Uterus (tissue), 4 donors: Measurements from ENCODE around the gene S100A16. TPM values are rescaled to one million over a fixed set of nuclear protein-coding genes. Genes with fewer than 3 reads are reported as not detected.

ENCODE experiments used
- DNase-seq, 2 donors: peaks; one replicate each; pipeline ENCODE4 v3.0.0-alpha.2; 2019 to 2020
- H3K27ac ChIP-seq, 2 donors: fragments of 200-600 bp; sonication (generic); 1 replicate in 1 of 2; 2 replicates in 1 of 2; pipeline ENCODE4 v1.5.1; 2016 to 2018
- H3K27me3 ChIP-seq, 2 donors: fragments of 200-600 bp; sonication (generic); one replicate each; pipeline ENCODE4 v1.5.1; 2018 to 2019; ENCODE audit warnings: control low read depth in 1 of 2
- H3K36me3 ChIP-seq, 2 donors: fragments of 200-600 bp; sonication (generic); one replicate each; pipeline ENCODE4 v1.5.1; 2019; ENCODE audit warnings: control low read depth in 1 of 2
- H3K4me1 ChIP-seq, 2 donors: fragments of 200-600 bp; sonication (generic); one replicate each; pipeline ENCODE4 v1.5.1; 2018 to 2019; ENCODE audit warnings: control low read depth in 1 of 2
- H3K4me3 ChIP-seq, 2 donors: fragments of 200-600 bp; sonication (generic); 1 replicate in 1 of 2; 2 replicates in 1 of 2; pipeline ENCODE4 v1.5.1; 2018 to 2019; ENCODE audit warnings: mild to moderate bottlenecking in 1 of 2
- H3K9me3 ChIP-seq, 2 donors: fragments of 200-600 bp; sonication (generic); one replicate each; pipeline ENCODE4 v1.5.1; 2019; ENCODE audit warnings: control low read depth in 1 of 2
- POLR2A ChIP-seq, 2 donors: fragments of 450-650 bp; IDR thresholded peaks; one replicate each; pipeline ENCODE4 v1.6.1; 2016; ENCODE audit warnings: antibody characterized with exemption in 2 of 2, mild to moderate bottlenecking in 1 of 2, moderate library complexity in 1 of 2
- intact Hi-C: fragments of 100-400 bp; cut with DNase I; formaldehyde crosslinking; loops from one replicate; pipeline ENCODE4 v1.15.1; 2023; ENCODE audit warnings: low total_unique reads
- total RNA-seq, 4 donors: library from RNA; depleted of rRNA in 3 of 4; stranded (reverse); fragments of >200 nt in 3 of 4; gene quantifications; one replicate each; pipeline versions ENCODE4 v1.1.0 to v1.2.4, GENCODE V29; 2014 to 2023
- TF ChIP-seq, protein P1 (sequence below), 4 experiments: fragments of 200-600 bp in 2 of 4; fragments of 450-650 bp in 2 of 4; sonication (generic) in 2 of 4; IDR thresholded peaks; one replicate each; pipeline ENCODE4 v1.5.1; 2016 to 2019; ENCODE audit warnings: antibody characterized with exemption in 4 of 4, mild to moderate bottlenecking in 2 of 4, moderate library complexity in 1 of 4
- donor health status: DM: yes; HTN: yes; CAD: no.

Gene S100A16
- total RNA-seq, 4 donors from 2014 or later: 57.4 to 122 (median 72.1) TPM

DNA sequence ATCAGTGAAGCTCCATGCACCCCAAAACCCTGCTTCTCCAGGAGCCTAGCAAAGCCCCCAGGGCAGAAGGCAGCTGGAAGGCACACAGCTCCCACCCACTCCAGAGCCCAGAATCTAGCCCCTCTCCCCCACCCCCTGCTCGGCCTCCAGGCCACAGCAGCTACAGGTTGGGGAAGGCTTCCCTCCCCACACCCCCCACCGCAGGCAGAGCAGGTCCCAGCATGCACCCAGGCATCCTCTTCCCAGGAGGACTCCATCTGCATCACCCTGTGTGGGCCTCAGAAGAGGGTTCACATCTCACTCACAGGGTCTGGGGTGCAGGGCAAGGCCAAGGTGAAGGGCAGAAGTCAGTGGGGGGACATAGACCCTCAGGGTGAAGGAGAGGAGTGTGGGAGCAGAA is 2.5 kb upstream of the S100A16 start:
- Histone ChIP-seq H3K27ac (no peak overlapping the region), H3K4me1 (peaks cover 1 to 5% of the 10 kb centered on the region in 2 donors), H3K9me3 (no peaks in the 10 kb centered on the region), H3K4me3 (no peak overlapping the region), H3K27me3 (no peaks in the 10 kb centered on the region), H3K36me3 (no peaks in the 10 kb centered on the region)
- no peak for DNase-seq
- TF ChIP-seq POLR2A (IDR thresholded peaks at IDR 0.05): no peak
- TF ChIP-seq, protein P1, sequence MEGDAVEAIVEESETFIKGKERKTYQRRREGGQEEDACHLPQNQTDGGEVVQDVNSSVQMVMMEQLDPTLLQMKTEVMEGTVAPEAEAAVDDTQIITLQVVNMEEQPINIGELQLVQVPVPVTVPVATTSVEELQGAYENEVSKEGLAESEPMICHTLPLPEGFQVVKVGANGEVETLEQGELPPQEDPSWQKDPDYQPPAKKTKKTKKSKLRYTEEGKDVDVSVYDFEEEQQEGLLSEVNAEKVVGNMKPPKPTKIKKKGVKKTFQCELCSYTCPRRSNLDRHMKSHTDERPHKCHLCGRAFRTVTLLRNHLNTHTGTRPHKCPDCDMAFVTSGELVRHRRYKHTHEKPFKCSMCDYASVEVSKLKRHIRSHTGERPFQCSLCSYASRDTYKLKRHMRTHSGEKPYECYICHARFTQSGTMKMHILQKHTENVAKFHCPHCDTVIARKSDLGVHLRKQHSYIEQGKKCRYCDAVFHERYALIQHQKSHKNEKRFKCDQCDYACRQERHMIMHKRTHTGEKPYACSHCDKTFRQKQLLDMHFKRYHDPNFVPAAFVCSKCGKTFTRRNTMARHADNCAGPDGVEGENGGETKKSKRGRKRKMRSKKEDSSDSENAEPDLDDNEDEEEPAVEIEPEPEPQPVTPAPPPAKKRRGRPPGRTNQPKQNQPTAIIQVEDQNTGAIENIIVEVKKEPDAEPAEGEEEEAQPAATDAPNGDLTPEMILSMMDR (IDR thresholded peaks at IDR 0.05): no peak
- intact Hi-C loops: no loop called here

DNA sequence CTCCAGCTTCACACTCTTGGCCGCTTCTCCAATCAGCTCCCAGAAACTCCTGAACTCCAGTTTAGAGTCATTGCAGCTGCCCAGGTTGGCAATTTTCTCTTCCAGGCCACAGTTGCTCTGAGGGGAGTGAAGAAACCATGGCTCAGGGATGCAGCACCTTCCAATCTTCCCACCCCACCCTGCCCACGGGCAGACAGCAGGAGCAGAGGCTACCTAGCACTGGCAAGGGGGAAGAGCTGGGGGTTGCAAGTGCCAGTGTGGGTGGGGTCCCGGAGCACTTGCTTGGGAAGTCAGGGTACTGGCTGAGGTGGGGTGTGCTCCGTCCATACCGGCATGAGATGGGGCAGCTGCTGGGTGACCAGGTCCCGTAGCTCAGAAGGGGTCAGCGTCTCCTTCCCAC is 2.0 kb upstream of the S100A16 start:
- Histone ChIP-seq H3K9me3 (no peaks in the 10 kb centered on the region), H3K27me3 (no peaks in the 10 kb centered on the region), H3K4me3 (no peak overlapping the region), H3K27ac (no peak overlapping the region), H3K4me1 (peaks cover 6 to 7% of the 10 kb centered on the region in 2 donors), H3K36me3 (no peaks in the 10 kb centered on the region)
- DNase-seq: no peak
- intact Hi-C loops: no loop called here
- TF ChIP-seq POLR2A (IDR thresholded peaks at IDR 0.05): no peak
- TF ChIP-seq, protein P1 (IDR thresholded peaks at IDR 0.05): no peak

DNA sequence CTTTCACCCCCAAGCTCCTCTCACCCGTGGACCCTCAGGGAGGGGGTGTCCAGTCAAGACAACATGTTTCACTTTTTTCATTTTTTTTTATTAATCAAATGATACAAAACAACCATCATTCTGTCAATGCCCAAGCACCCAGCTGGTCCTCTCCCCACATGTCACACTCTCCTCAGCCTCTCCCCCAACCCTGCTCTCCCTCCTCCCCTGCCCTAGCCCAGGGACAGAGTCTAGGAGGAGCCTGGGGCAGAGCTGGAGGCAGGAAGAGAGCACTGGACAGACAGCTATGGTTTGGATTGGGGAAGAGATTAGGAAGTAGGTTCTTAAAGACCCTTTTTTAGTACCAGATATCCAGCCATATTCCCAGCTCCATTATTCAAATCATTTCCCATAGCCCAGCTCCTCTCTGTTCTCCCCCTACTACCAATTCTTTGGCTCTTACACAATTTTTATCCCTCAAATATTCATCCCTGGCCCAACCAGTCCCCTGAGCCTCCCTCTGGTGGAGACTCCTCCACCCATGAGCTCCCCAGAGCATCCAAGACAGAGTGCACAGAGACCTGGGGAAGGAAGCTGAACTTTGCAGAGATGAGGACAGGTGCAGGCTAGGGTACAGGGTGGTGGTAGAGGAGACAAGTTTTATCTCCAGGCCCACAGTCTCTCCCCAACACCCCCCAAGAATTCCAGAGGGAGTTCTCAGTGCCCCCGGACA is 1.4 kb upstream of the S100A16 start:
- Histone ChIP-seq H3K4me3 (no peak overlapping the region), H3K36me3 (no peaks in the 10 kb centered on the region), H3K9me3 (no peaks in the 10 kb centered on the region), H3K4me1 (peaks cover 7 to 8% of the 10 kb centered on the region in 2 donors), H3K27me3 (no peaks in the 10 kb centered on the region), H3K27ac (no peak overlapping the region)
- intact Hi-C loops: no loop called here
- no peak for DNase-seq
- TF ChIP-seq POLR2A (IDR thresholded peaks at IDR 0.05): no peak
- TF ChIP-seq, protein P1 (IDR thresholded peaks at IDR 0.05): no peak

DNA sequence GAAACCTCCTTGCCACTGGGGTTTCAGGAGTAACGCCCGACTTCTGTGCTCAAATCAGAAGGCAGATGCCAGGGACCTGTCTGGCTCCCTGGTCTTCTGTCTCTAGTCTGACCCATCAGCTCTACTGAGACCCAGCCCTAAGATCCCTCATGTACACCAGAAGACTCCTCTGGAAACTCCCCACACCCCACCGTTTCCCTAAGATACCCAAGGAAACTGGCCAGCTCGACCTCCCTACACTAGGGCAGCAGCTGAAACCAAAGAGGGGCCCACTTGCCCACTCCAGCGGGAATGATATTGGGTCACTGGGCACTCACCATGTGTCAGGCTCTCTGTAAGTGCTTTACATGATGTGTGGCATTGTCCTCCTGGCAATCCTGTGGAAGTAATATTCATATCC is 469 bp upstream of the S100A16 start:
- H3K36me3 ChIP-seq: no peaks in the 10 kb centered on the region
- no peaks in the 10 kb centered on the region for H3K9me3 ChIP-seq
- intact Hi-C loops: no loop called here
- H3K4me1 ChIP-seq: peaks cover 7 to 8% of the 10 kb centered on the region in 2 donors
- H3K27me3 ChIP-seq: no peaks in the 10 kb centered on the region
- TF ChIP-seq POLR2A (IDR thresholded peaks at IDR 0.05): no peak
- TF ChIP-seq, protein P1 (IDR thresholded peaks at IDR 0.05): no peak
- peak overlapping the region; percentile 90 to 94 for H3K27ac ChIP-seq
- no peak for DNase-seq
- peak overlapping the region in 1 of 2 donors; percentile 59 for H3K4me3 ChIP-seq

DNA sequence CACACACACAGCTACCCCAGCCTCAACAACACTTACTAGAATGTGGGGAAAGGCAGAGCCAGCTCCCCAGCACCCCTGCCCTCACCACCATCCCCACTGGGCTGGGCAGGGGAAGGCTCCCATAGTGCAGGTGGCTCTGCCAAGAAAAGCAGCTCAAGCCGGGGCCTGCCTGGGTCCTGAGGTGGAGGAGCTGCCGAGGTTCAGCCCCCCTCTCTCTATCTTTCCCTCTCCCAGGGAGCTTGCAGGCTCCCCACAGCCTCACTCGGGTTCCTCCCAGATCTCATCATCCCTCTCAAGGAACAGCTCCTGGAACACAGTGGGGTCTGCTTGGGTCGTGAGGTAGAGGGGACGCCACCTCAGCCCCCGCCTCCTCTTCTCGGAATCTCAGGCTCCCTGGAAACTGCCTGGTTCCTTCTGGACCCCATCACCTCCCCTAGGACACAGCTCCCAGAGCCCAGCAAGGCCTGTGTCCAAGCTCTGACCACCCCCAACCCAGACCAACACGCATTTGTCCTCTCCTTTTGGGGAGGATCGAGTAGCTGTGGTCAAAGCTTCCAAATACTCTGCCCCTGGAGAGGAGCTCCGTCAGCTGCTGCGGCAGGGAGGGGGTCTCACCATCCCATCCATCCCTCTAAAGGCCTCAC is 704 bp downstream of the S100A16 start:
- no peaks in the 10 kb centered on the region for H3K9me3 ChIP-seq
- TF ChIP-seq POLR2A (IDR thresholded peaks at IDR 0.05): no peak
- TF ChIP-seq, protein P1 (IDR thresholded peaks at IDR 0.05): no peak
- H3K4me1 ChIP-seq: peaks cover 8 to 12% of the 10 kb centered on the region in 2 donors
- peak in 1 of 2 donors; percentile 36 for DNase-seq
- peak overlapping the region; percentile 90 to 94 for H3K27ac ChIP-seq
- no peaks in the 10 kb centered on the region for H3K36me3 ChIP-seq
- peak overlapping the region; percentile 59 to 66 for H3K4me3 ChIP-seq
- H3K27me3 ChIP-seq: no peaks in the 10 kb centered on the region
- intact Hi-C loops: no loop called here
